ENCODE measurements around the gene CLCN5.

GRCh38 chrX:49977319-49978090, 55.1 kb downstream of the CLCN5 start:
- TF ChIP-seq EZH2phosphoT487 (IDR thresholded peaks at IDR 0.05; ENCODE audit: low read depth, severe bottlenecking, unreplicated experiment) = no peak
- TF ChIP-seq CTCF (IDR thresholded peaks at IDR 0.05; ENCODE audit: poor library complexity) = no peak
- TF ChIP-seq EZH2 (IDR thresholded peaks at IDR 0.05; ENCODE audit: borderline replicate concordance) = no peak
